ENCODE results near the gene CRYBG1. TPM values are rescaled to one million over a fixed set of nuclear protein-coding genes. Genes with fewer than 3 reads are reported as not detected.

Gene CRYBG1
- total RNA-seq, 1 experiment from 2014 or later = 5.7 TPM

- Histone ChIP-seq H3K79me2 (ENCODE audit: insufficient read depth, low read length) (no peaks in the 10 kb centered on the region), H2AK5ac (ENCODE audit: insufficient read length, low read length) (no peak overlapping the region), H3K9me3 (ENCODE audit: control insufficient read depth, low read depth, low read length) (no peaks in the 10 kb centered on the region), H3K23me2 (ENCODE audit: insufficient read length, low read depth, low read length, poor library complexity, severe bottlenecking) (no peaks in the 10 kb centered on the region), H3K4me1 (ENCODE audit: insufficient read depth, low read length) (peaks cover 9% of the 10 kb centered on the region; the same call in 1 of the 2 replicates), H3K18ac (ENCODE audit: insufficient read length, low read depth, low read length) (no peak overlapping the region), H3K27ac (ENCODE audit: insufficient read length, low read depth, low read length) (no peak overlapping the region), H4K5ac (ENCODE audit: insufficient read length, low read depth, low read length) (no peak overlapping the region), H2BK5ac (ENCODE audit: insufficient read length, low read length) (no peak overlapping the region), H3K79me1 (ENCODE audit: insufficient read depth, low read depth, low read length, poor library complexity, severe bottlenecking) (no peaks in the 10 kb centered on the region), H2BK120ac (ENCODE audit: low read depth, low read length, poor library complexity, severe bottlenecking) (no peak overlapping the region), H2BK20ac (ENCODE audit: low read depth, low read length, poor library complexity, severe bottlenecking) (peak overlapping the region; percentile 64), H2BK15ac (ENCODE audit: low read depth, low read length) (no peak overlapping the region), H2BK12ac (ENCODE audit: insufficient read length, low read depth, low read length) (no peak overlapping the region), H4K20me1 (ENCODE audit: control insufficient read depth, insufficient read depth, insufficient read length) (no peaks in the 10 kb centered on the region), H2AFZ (ENCODE audit: low read length) (no peak overlapping the region), H3K14ac (ENCODE audit: insufficient read depth, low read length) (no peak overlapping the region), H3K4me2 (ENCODE audit: insufficient read depth, insufficient read length, low read length) (no peak overlapping the region), H3T11ph (ENCODE audit: low read length) (no peak overlapping the region), H3K56ac (ENCODE audit: insufficient read length, low read depth, low read length) (no peak overlapping the region), H4K8ac (replicated peaks; ENCODE audit: insufficient read length, low read depth, low read length) (no peak overlapping the region), H3K23ac (ENCODE audit: insufficient read length, low read depth, low read length) (no peak overlapping the region), H3K9ac (ENCODE audit: extremely low read depth, insufficient read length, low read length) (no peak overlapping the region), H3K4ac (ENCODE audit: low read depth, low read length) (no peak overlapping the region), H3K27me3 (ENCODE audit: insufficient read depth, low read length) (no peaks in the 10 kb centered on the region), H4K91ac (ENCODE audit: insufficient read length, low read depth, low read length) (no peak overlapping the region)
- no peaks in the 10 kb centered on the region for H3K27me3 Mint-ChIP-seq (ENCODE audit: low read depth)
- H3K4me1 Mint-ChIP-seq = peaks cover 46 to 55% of the 10 kb centered on the region in 2 experiments
- TF ChIP-seq CTCF (conservative IDR thresholded peaks at IDR 0.05) = peak; percentile 64
- H3K4me3 Mint-ChIP-seq = no peak overlapping the region
- peaks cover 14 to 21% of the 10 kb centered on the region in 2 experiments for H3K9me3 Mint-ChIP-seq
- peaks cover 17 to 42% (median 22%) of the 10 kb centered on the region in 3 experiments for H3K36me3 Mint-ChIP-seq (ENCODE audit: insufficient read depth in 1 of 3, low read depth in 3 of 3)
- DNase-seq = peak; percentile 58
- WGBS (ENCODE audit: extremely low coverage, insufficient read length, low lambda C conversion rate) = no CpG with 5 or more reads among the region's 6 CpGs
- no peak overlapping the region for H3K27ac Mint-ChIP-seq
These were observed 249.2 kb downstream of the CRYBG1 start for GRCh38 chr6:106609699-106610098.
